ENCODE data around the gene SSTR3.

The SSTR3 gene

GRCh38 chr22:37190262-37190780, 22.0 kb downstream of the SSTR3 start:
- H3K4me1 ChIP-seq (ENCODE audit: control insufficient read depth, low read length) = no peaks in the 10 kb centered on the region
- TF ChIP-seq CTCF (IDR thresholded peaks at IDR 0.05; ENCODE audit: low read depth, low read length, poor library complexity, severe bottlenecking) (no peak), EZH2phosphoT487 (IDR thresholded peaks at IDR 0.05; ENCODE audit: borderline replicate concordance, low read length) (no peak)
- H3F3A ChIP-seq (ENCODE audit: control insufficient read depth, insufficient read depth) = no peaks in the 10 kb centered on the region
- H3K4me3 ChIP-seq (ENCODE audit: low read length) = no peak overlapping the region
- no peaks in the 10 kb centered on the region for H3K79me2 ChIP-seq (ENCODE audit: control insufficient read depth, low read length)
- no peaks in the 10 kb centered on the region for H3K9me2 ChIP-seq (replicated peaks; ENCODE audit: control insufficient read depth, low read length)
- H4K20me1 ChIP-seq (ENCODE audit: control insufficient read depth, insufficient read depth, low read depth, low read length) = no peaks in the 10 kb centered on the region
- H3K36me3 ChIP-seq (ENCODE audit: control insufficient read depth, low read length) = no peaks in the 10 kb centered on the region
- H3K27ac ChIP-seq (ENCODE audit: low read depth, low read length) = no peak overlapping the region
- H3K9me3 ChIP-seq (ENCODE audit: control insufficient read depth, insufficient read depth, low read length) = no peaks in the 10 kb centered on the region
- peaks cover 11% of the 10 kb centered on the region for H3K27me3 ChIP-seq (ENCODE audit: control insufficient read depth, low read length)
- no peak overlapping the region for H3K4me2 ChIP-seq (ENCODE audit: low read length)

GRCh38 chr22:37188901-37189466, 23.3 kb downstream of the SSTR3 start:
- no peak overlapping the region for H3K4me2 ChIP-seq (ENCODE audit: low read length)
- no peaks in the 10 kb centered on the region for H4K20me1 ChIP-seq (ENCODE audit: control insufficient read depth, insufficient read depth, low read depth, low read length)
- no peaks in the 10 kb centered on the region for H3K79me2 ChIP-seq (ENCODE audit: control insufficient read depth, low read length)
- H3K4me1 ChIP-seq (ENCODE audit: control insufficient read depth, low read length) = no peaks in the 10 kb centered on the region
- H3K27ac ChIP-seq (ENCODE audit: low read depth, low read length) = no peak overlapping the region
- H3K27me3 ChIP-seq (ENCODE audit: control insufficient read depth, low read length) = peaks cover 11% of the 10 kb centered on the region
- H3K36me3 ChIP-seq (ENCODE audit: control insufficient read depth, low read length) = no peaks in the 10 kb centered on the region
- TF ChIP-seq EZH2phosphoT487 (IDR thresholded peaks at IDR 0.05; ENCODE audit: borderline replicate concordance, low read length) (no peak), CTCF (IDR thresholded peaks at IDR 0.05; ENCODE audit: low read depth, low read length, poor library complexity, severe bottlenecking) (no peak)
- no peaks in the 10 kb centered on the region for H3F3A ChIP-seq (ENCODE audit: control insufficient read depth, insufficient read depth)
- no peaks in the 10 kb centered on the region for H3K9me3 ChIP-seq (ENCODE audit: control insufficient read depth, insufficient read depth, low read length)
- H3K4me3 ChIP-seq (ENCODE audit: low read length) = no peak overlapping the region
- no peaks in the 10 kb centered on the region for H3K9me2 ChIP-seq (replicated peaks; ENCODE audit: control insufficient read depth, low read length)

- Histone ChIP-seq H3K4me2 (ENCODE audit: low read length) (no peak within 1 kb of the TSS), H3K4me1 (ENCODE audit: control insufficient read depth, low read length) (no peaks in the 10 kb centered on the region)
Observed at GRCh38 chr22:37187891-37188761, 24.2 kb downstream of the SSTR3 start, which contains the start of gene C1QTNF6. C1QTNF6 (minus strand) TSS chr22:37188247; CDS start chr22:37188213, 34 bp downstream.

More at GRCh38 chr22:37187891-37188761, 24.2 kb downstream of the SSTR3 start, which contains the start of gene C1QTNF6:
- Histone ChIP-seq H3K9me2 (replicated peaks; ENCODE audit: control insufficient read depth, low read length) (no peaks in the 10 kb centered on the region), H3K79me2 (ENCODE audit: control insufficient read depth, low read length) (no peaks in the 10 kb centered on the region), H3K4me3 (ENCODE audit: low read length) (no peak within 1 kb of the TSS), H3K27me3 (ENCODE audit: control insufficient read depth, low read length) (peaks cover 11% of the 10 kb centered on the region), H3K27ac (ENCODE audit: low read depth, low read length) (no peak within 1 kb of the TSS), H3K9me3 (ENCODE audit: control insufficient read depth, insufficient read depth, low read length) (no peaks in the 10 kb centered on the region), H4K20me1 (ENCODE audit: control insufficient read depth, insufficient read depth, low read depth, low read length) (no peaks in the 10 kb centered on the region), H3F3A (ENCODE audit: control insufficient read depth, insufficient read depth) (no peaks in the 10 kb centered on the region), H3K36me3 (ENCODE audit: control insufficient read depth, low read length) (no peaks in the 10 kb centered on the region)
- no peak for TF ChIP-seq EZH2phosphoT487 (IDR thresholded peaks at IDR 0.05; ENCODE audit: borderline replicate concordance, low read length)
- no peak for TF ChIP-seq CTCF (IDR thresholded peaks at IDR 0.05; ENCODE audit: low read depth, low read length, poor library complexity, severe bottlenecking)

All from DOHH2 (cell line).